ENCODE data around the gene HMGCS1.
"Not testable (repeated sequence)": the region's sequence is repeated elsewhere in the genome, so short reads cannot be mapped to it uniquely, and the experiment has no call there.

The HMGCS1 gene

DNA sequence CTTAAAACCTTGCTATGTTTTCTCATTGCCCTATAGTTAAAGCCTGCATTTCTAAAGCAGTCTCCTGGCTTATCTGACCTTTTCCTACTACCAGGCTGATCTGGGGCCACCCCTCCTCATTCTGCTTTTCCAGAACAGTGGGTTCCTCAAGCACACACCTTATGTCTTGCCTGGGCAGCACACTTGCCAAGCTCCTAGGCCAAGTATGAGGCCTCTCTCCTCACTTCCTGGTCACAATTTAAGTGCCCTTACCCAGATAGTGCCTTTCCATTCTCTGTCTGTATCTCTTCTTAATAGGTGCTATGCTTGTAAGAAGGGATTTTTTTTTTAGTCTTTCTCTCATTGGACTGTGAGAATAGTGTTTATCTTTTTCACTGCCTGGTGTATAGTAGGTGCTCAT is 39.7 kb downstream of the HMGCS1 start:
- DNase-seq (ENCODE audit: low spot score), result no peak

DNA sequence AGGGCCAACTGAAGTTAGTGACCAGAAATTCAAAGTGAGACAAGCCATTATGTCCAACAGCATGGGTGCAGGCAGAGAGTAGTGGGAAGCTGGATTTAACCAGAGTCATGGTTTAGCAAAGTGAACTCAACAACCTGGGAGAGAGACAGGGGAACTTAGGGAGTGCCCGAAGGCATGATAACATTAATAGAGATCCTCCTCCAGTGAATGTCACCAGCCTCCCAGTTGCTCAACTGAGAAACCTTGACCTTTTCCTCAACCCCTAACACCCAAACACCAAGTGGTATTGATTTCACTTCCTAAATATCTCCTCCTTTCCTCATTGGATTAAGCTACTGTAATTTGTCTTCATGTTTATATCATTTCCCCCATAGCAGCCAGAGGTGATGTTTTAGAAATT is 42.6 kb downstream of the HMGCS1 start:
- DNase-seq (ENCODE audit: low spot score), result no peak

- no peak for DNase-seq (ENCODE audit: low spot score)
Observed at GRCh38 chr5:43268188-43268820, 44.9 kb downstream of the HMGCS1 start.

DNA sequence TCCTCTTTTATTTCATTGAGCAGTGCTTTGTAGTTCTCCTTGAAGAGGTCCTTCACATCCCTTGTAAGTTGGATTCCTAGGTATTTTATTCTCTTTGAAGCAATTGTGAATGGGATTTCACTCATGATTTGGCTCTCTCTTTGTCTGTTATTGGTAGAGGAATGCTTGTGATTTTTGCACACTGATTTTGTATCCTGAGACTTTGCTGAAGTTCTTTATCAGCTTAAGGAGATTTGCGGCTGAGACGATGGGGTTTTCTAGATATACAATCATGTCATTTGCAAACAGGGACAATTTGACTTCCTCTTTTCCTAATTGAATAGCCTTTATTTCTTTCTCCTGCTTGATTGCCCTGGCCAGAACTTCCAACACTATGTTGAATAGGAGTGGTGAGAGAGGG is 50.9 kb downstream of the HMGCS1 start:
- DNase-seq (ENCODE audit: low spot score), result not testable (repeated sequence)

GRCh38 chr5:43258116-43258515 is 55.1 kb downstream of the HMGCS1 start:
- DNase-seq (ENCODE audit: low spot score), result no peak

GRCh38 chr5:43256261-43256966 is 56.8 kb downstream of the HMGCS1 start:
- DNase-seq (ENCODE audit: low spot score), result no peak

- no peak for DNase-seq (ENCODE audit: low spot score)
Observed at GRCh38 chr5:43255704-43256103, 57.5 kb downstream of the HMGCS1 start.

GRCh38 chr5:43251754-43252153 is 61.5 kb downstream of the HMGCS1 start:
- no peak for DNase-seq (ENCODE audit: low spot score)

DNA sequence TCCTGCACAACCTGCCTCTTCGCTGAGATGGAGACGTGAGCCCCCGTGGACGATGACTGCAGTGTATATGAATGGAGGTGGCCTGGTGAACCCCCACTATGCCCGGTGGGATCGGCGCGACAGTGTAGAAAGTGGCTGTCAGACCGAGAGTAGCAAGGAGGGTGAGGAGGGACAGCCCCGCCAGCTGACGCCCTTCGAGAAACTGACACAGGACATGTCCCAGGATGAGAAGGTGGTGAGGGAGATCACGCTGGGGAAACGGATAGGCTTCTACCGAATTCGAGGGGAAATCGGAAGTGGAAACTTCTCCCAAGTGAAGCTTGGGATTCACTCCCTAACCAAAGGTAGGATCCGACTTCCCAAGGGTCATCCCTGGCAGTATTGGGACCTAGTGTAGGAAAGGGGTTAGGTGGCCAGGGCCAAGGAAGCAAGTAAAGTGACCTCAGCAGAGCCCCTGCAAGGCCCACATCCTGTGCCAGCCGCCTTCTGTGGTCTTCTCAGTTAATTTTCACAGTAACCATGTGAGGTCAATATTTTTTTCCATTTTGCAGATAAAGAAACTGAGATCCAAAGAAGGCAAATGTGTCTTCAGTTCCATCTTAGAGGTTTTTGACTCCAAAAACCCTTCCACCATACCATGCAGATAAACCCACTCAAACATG is 67.4 kb downstream of the HMGCS1 start:
- no peak for DNase-seq (ENCODE audit: low spot score)

- no peak for DNase-seq (ENCODE audit: low spot score)
Observed at GRCh38 chr5:43244823-43245565, 68.2 kb downstream of the HMGCS1 start.

DNA sequence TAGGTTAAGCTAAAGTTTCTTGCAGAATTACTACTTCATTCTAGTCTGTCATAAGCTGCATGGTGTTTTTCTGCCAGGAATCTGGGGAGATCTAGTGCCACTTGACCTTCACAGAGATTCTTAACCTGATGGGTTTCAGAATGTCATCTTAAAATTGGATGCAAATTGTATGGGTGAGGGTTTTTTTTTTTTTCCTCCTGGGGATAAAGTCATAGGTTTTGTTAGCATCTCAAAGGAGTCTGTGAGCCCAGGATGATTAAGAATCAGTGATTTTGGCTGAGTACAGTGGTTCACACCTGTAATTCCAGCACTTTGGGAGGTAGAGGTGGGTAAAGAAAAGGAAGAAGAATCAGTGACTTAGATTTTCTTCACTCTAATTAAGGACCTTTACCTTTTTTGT is 69.9 kb downstream of the HMGCS1 start:
- DNase-seq (ENCODE audit: low spot score), result no peak

DNA sequence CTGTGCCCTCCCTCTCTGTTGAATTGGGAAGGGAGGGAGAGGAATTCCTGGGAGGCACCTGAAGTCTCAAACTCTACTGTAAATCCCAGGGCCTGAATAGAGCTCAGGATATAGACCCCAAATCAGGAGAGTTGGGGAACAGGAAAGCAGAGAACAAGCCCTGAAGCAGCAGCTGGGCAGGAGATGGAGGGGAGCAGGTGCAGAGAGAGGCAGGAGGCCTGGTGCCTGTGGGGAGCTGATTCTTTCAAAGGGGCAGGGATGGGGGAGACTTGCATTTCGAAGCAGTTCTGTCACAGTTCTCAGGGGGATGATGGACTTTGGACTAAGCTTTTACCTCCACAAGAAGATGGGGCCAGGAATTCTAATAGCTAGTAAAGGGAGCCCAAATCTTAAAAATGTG is 71.0 kb downstream of the HMGCS1 start:
- no peak for DNase-seq (ENCODE audit: low spot score)

All from iPS-NIHi11 (cell line).